NCI-H69 (cell line): ENCODE measurements around the gene UGT1A6.

ENCODE experiments used
- DNase-seq: peaks from one replicate; lab custom pipeline; 2025; lab: John Stamatoyannopoulos, UW

Gene UGT1A6

DNA sequence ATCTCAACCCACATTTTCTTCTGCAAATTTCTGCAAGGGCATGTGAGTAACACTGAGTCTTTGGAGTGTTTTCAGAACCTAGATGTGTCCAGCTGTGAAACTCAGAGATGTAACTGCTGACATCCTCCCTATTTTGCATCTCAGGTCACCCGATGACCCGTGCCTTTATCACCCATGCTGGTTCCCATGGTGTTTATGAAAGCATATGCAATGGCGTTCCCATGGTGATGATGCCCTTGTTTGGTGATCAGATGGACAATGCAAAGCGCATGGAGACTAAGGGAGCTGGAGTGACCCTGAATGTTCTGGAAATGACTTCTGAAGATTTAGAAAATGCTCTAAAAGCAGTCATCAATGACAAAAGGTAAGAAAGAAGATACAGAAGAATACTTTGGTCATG is 75.4 kb downstream of the UGT1A6 start:
- no peak for DNase-seq

GRCh38 chr2:233769260-233769659 is 76.6 kb downstream of the UGT1A6 start:
- no peak for DNase-seq

DNA sequence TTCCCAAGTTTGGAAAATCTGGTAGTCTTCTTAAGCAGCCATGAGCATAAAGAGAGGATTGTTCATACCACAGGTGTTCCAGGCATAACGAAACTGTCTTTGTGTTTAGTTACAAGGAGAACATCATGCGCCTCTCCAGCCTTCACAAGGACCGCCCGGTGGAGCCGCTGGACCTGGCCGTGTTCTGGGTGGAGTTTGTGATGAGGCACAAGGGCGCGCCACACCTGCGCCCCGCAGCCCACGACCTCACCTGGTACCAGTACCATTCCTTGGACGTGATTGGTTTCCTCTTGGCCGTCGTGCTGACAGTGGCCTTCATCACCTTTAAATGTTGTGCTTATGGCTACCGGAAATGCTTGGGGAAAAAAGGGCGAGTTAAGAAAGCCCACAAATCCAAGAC is 79.5 kb downstream of the UGT1A6 start:
- DNase-seq = no peak

DNA sequence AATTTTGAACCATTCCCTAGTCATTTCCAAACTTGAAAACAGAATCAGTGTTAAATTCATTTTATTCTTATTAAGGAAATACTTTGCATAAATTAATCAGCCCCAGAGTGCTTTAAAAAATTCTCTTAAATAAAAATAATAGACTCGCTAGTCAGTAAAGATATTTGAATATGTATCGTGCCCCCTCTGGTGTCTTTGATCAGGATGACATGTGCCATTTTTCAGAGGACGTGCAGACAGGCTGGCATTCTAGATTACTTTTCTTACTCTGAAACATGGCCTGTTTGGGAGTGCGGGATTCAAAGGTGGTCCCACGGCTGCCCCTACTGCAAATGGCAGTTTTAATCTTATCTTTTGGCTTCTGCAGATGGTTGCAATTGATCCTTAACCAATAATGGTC is 79.9 kb downstream of the UGT1A6 start:
- peak; percentile 1 for DNase-seq

DNA sequence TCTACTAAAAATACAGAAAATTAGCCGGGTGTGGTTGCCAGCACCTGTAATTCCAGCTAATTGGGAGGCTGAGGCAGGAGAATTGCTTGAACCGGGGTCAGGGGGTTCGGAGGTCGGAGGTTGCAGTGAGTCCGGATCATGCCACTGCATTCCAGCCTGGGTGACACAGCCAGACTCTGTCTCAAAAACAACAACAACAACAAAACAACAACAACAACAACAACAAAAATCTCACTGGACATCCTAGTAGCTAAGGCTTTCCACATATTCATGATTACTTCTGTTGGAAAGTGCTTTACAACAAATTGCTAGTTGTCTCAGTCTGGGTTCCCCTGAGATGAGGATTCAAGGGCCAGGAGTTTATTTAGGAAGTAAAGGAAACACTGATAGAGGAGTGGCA is 81.2 kb downstream of the UGT1A6 start:
- DNase-seq = no peak

DNA sequence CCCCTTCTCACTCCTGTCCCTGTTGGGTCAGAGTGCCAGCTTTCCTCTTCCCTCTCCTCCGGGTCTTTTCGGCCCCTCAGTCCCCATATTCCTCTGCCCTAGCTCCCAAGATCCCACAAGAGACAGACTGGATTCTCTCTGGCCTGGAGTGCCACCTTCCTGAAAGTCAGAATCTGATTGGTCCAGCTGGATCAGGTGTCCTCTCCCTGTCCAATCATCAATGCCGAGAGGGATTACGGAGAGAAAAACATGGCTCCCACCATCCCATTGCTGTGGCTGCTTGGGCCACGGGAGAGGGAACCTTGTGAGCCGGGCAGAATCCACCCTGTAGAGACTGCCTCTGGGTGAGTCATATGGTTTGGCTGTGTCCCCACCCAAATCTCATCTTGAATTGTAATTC is 82.7 kb downstream of the UGT1A6 start:
- DNase-seq = no peak

GRCh38 chr2:233778030-233778429 is 85.3 kb downstream of the UGT1A6 start, which contains the start of gene MROH2A:
Gene MROH2A (plus strand): TSS chr2:233778330. CDS start chr2:233779359, 1,029 bp downstream.
- no peak for DNase-seq

- DNase-seq = no peak
Measured at GRCh38 chr2:233779722-233780121, 87.0 kb downstream of the UGT1A6 start.

- DNase-seq = no peak
Measured at GRCh38 chr2:233780771-233781170, 88.1 kb downstream of the UGT1A6 start.

DNA sequence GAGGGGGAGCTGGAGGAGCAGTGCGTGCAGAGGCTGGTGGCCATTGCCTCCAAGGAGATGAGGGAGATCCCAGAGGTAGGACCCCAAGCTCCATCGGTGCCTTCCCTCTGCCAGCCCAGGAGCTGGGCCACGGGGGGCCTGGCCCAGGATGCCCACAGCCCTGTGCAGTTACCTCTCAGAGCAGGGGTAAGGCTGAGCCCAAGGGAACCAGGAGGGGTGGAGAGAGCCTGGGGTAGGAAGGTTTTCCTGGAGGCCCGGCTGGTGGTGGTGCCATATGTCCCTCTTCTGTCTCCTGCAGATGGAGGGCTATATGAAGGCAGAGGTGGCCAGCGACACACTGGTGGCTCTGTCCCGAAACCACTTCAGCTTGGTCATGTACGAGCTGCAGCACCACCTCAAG is 96.9 kb downstream of the UGT1A6 start:
- no peak for DNase-seq

- DNase-seq = no peak
Measured at GRCh38 chr2:233791151-233791882, 98.6 kb downstream of the UGT1A6 start.

DNA sequence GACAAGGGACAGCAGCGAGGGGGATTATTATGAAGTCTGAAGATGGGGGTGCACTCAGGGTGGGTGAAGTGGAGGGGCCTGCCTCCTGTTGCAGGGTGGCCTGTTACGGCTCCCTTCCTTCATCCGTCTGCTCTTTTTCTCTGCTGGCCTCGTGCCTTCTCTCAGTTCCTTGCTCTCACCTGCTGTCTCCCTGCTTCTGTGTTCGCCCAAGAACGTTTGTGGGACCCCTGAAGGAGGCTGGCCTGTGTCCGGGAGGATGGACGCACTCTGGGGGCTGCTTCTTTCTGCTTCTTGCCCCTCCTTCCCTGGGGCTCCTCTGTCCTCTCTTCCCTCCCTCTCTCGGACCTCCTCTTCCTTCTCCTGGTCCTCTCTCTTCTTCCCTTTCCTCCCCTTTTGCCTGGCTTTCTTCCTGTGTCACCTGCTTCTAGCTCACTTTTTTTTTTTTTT is 99.2 kb downstream of the UGT1A6 start:
- DNase-seq = no peak

DNA sequence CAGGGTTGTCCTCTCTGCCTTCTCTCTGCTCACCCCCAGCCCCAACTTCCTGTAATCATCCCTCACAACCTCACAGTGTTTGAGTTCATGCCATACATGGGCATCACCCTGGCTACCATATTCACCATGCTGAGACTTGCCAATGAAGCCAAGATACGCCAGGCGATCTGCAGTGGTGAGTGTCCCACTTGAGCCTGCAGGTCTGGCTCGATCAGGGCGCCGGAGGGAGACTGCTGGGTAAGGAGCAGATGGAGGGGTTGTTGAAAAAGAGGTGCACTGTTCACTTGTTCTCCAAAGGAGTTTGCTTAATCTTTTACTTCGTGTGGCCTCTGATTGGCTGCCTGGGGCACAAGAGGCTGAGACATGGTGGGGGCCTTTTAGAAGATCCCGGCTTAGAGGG is 100.0 kb downstream of the UGT1A6 start:
- DNase-seq = no peak

- no peak for DNase-seq
Measured at GRCh38 chr2:233793465-233794127, 100.9 kb downstream of the UGT1A6 start.

- no peak for DNase-seq
Measured at GRCh38 chr2:233794128-233794658, 101.5 kb downstream of the UGT1A6 start.

DNA sequence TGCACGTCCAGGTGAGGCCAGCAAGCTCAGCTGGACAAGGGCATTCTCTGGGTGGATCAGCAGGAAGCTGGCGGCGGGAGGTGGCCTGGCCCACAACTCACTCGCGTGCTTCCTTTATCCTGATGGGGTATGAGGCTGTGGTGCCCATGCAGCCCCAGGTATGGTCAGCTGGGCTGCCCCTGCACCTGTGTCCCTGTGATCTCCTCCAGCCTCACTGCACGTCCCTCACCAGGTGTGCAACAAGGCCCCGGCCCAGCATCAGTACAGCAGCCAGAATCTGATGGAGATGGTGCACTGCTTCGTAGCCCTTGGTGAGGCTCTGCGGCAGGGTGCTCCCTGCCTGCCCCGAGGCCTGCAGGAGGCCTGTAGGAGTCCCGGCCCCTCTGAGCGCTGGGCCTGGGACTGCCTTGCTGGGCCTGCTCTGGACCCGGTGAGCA is 103.1 kb downstream of the UGT1A6 start:
- no peak for DNase-seq

DNA sequence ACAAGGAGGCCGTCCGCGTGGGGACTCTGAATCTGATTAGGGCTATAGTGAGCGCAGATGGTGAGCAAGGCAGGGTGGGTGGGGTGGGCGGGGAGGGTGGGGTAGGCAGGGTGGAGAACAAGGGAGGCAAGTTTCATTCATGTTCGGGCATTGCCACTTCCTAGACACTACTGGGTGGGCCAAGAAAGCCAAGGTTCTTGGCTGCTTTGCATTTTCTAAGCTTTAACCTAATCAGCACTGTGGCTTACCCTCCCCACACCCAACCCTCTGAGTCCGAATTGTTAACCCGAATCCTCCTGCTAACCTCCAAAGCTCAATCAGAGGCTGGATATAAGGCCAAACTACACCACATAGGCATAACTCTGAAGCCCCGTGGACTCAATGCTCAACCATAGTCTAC is 103.6 kb downstream of the UGT1A6 start:
- no peak for DNase-seq

GRCh38 chr2:233798335-233799086 is 105.8 kb downstream of the UGT1A6 start:
- DNase-seq = no peak

DNA sequence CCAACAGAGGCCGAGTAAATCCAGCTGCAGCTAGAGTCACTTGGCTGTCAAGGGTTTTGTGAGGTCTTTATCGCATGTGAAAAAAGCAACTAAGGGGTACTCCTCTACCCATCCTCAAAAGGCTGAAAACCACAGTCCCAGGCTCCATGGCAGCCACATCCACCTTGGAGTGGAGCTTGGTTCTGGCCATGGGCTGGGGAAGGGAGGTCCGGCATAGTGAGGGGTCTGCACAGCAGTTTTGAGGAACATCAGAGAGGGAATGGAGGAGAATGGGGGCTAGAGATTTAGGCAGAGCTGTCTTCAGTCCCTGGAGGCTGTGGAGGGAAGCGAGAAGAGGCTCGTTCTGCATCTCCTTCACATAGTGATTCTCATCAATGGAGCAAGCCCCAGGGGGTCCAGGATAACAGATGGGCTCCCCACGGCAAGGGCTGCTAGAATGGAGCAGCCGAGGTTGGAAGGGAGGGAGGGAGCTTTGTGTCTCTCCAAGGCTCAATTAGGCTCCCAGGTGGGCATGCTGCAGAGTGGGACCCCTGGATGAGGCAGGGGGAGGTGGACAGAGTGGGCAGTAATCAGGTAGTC is 106.5 kb downstream of the UGT1A6 start:
- DNase-seq = peak; percentile 50

DNA sequence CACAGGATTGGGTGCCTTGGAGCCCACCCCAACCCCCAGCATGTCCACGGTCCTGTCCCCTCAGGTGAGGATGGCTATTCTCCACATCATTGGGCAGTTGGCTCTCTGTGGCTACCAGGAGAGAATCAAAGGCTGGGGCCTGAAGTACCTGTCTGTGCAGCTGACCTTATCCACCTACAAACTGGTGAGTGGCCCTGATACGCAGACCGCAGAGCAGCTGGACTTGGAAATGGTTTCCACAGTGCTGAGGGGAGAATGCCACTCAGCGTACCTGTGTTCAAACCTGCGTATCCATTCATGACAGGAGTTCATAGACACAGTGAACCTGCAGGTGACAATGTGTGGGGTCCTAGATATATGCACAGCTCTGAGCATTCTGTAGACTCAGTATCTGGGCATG is 107.0 kb downstream of the UGT1A6 start:
- no peak for DNase-seq

DNA sequence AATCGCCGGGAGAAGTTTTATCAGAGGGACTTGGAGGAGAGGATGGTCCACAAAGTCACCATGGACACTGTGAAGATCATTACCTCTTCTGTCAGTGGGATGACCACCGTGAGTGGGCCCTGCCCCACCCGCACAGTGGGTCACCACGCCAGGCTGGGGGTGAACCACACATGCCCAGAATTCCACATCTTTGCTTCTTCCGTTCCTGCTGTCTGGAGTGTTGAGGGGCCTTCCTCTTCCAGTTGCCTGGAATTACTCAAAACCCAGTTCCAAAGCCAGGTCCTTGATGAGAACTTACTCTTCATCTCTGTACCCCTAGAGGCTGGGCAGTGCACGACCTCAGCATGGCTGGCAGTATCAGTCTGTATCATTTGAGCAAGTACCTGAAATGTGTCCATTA is 107.5 kb downstream of the UGT1A6 start:
- DNase-seq = no peak
